H1 (cell line): Measurements from ENCODE around the gene COQ8A. TPM values are rescaled to one million over a fixed set of nuclear protein-coding genes. Genes with fewer than 3 reads are reported as not detected.

Experiments
- CTCF ChIA-PET: fragments of 300-600 bp; sonication (Branson Sonifier 250); formaldehyde crosslinking; loops from one replicate; lab custom pipeline; 2021; ENCODE audit not compliant: partially characterized antibody; lab: Charles Lee
- POLR2A ChIA-PET: fragments of 300-600 bp; sonication (Branson Sonifier 250); formaldehyde crosslinking; loops from one replicate; lab custom pipeline; 2021; ENCODE audit warnings: inconsistent platforms; ENCODE audit not compliant: partially characterized antibody; lab: Charles Lee
- DNase-seq, 2 experiments: peaks; one replicate each; pipeline versions ENCODE4 v3.0.0 to v3.0.0-alpha.2; 2010 to 2022; ENCODE audit warnings: low spot score in 2 of 2, low read depth in 1 of 2, mixed read lengths in 1 of 2
- FAIRE-seq: peaks from 2 replicates; lab custom pipeline; 2011; peaks lifted over from hg19 to GRCh38; lab: Jason Lieb, UNC
- H2AFZ ChIP-seq: 2 replicates; pipeline ENCODE4 v1.8.1; 2012; ENCODE audit warnings: low read length, inconsistent platforms
- H2AK5ac ChIP-seq: 2 replicates; pipeline ENCODE4 v1.6.1; 2013; ENCODE audit warnings: low read depth, low read length
- H2BK120ac ChIP-seq: replicated peaks from 2 replicates; pipeline ENCODE3; 2013; ENCODE audit warnings: low read depth, low read length, inconsistent platforms
- H2BK12ac ChIP-seq: 2 replicates; pipeline ENCODE4 v1.6.1; 2013; ENCODE audit warnings: low read depth, low read length
- H2BK15ac ChIP-seq: 2 replicates; pipeline ENCODE4 v1.6.1; 2013; ENCODE audit warnings: low read length
- H2BK20ac ChIP-seq: 2 replicates; pipeline ENCODE4 v1.6.1; 2013; ENCODE audit warnings: low read length
- H2BK5ac ChIP-seq: 2 replicates; pipeline ENCODE4 v1.6.1; 2013; ENCODE audit warnings: low read depth, low read length
- H3K14ac ChIP-seq: 2 replicates; pipeline ENCODE4 v1.6.1; 2013; ENCODE audit warnings: inconsistent platforms; ENCODE audit not compliant: insufficient read length
- H3K18ac ChIP-seq: 2 replicates; pipeline ENCODE4 v1.6.1; 2013; ENCODE audit warnings: low read length; ENCODE audit errors: extremely low read depth
- H3K23ac ChIP-seq: 2 replicates; pipeline ENCODE4 v1.6.1; 2013; ENCODE audit warnings: inconsistent platforms; ENCODE audit not compliant: insufficient read length
- H3K23me2 ChIP-seq: 2 replicates; pipeline ENCODE4 v1.6.1; 2013; ENCODE audit warnings: low read depth, low read length
- H3K27ac ChIP-seq: 2 replicates; pipeline ENCODE4 v1.6.1; 2011; ENCODE audit warnings: low read depth, low read length, inconsistent platforms
- H3K27me3 ChIP-seq, 4 experiments: replicated peaks in 1 of 4; 1 replicate in 1 of 4; 2 replicates in 3 of 4; pipeline versions ENCODE4 v1.6.1 to v1.8.1; 2011 to 2013; ENCODE audit warnings: low read length in 3 of 4, mild to moderate bottlenecking in 3 of 4, inconsistent platforms in 2 of 4, mixed read lengths in 2 of 4, moderate library complexity in 1 of 4; ENCODE audit not compliant: control insufficient read depth in 3 of 4, insufficient read depth in 3 of 4; ENCODE audit errors: extremely low read depth in 1 of 4
- H3K36me3 ChIP-seq, 4 experiments: 2 replicates each; pipeline versions ENCODE4 v1.6.1 to v1.8.1; 2011 to 2013; ENCODE audit warnings: mild to moderate bottlenecking in 4 of 4, low read length in 3 of 4, moderate library complexity in 2 of 4, control low read depth in 1 of 4, inconsistent platforms in 1 of 4; ENCODE audit not compliant: insufficient read depth in 4 of 4, control insufficient read depth in 2 of 4
- H3K4ac ChIP-seq: replicated peaks from 2 replicates; pipeline ENCODE3; 2013; ENCODE audit warnings: low read length, low read depth, mixed read lengths, inconsistent platforms; ENCODE audit not compliant: insufficient read length
- H3K4me1 ChIP-seq, 4 experiments: replicated peaks in 1 of 4; 1 replicate in 1 of 4; 2 replicates in 3 of 4; pipeline versions ENCODE4 v1.6.1 to v1.8.1; 2011 to 2013; ENCODE audit warnings: low read length in 3 of 4, inconsistent platforms in 2 of 4, mixed read lengths in 1 of 4; ENCODE audit not compliant: insufficient read depth in 4 of 4, control insufficient read depth in 3 of 4
- H3K4me2 ChIP-seq, 2 experiments: 2 replicates each; pipeline versions ENCODE4 v1.6.1 to v1.8.1; 2011 to 2013; ENCODE audit warnings: low read depth in 2 of 2, low read length in 2 of 2, control low read depth in 1 of 2, inconsistent platforms in 1 of 2, mild to moderate bottlenecking in 1 of 2; ENCODE audit not compliant: insufficient read depth in 1 of 2
- H3K4me3 ChIP-seq, 4 experiments: fragments of 200-600, 300-600 bp in 1 of 4; sonication (generic), shearing (Covaris generic), sonication (Bioruptor Twin) in 1 of 4; 2 replicates each; pipeline versions ENCODE4 v1.5.1 to v1.8.1; 2011 to 2016; ENCODE audit warnings: low read length in 4 of 4, low read depth in 3 of 4, control low read depth in 2 of 4, inconsistent platforms in 2 of 4, mild to moderate bottlenecking in 2 of 4, mixed read lengths in 1 of 4, moderate library complexity in 1 of 4; ENCODE audit not compliant: insufficient read depth in 2 of 4; ENCODE audit errors: extremely low read depth in 1 of 4
- H3K56ac ChIP-seq: replicated peaks from 2 replicates; pipeline ENCODE3; 2013; ENCODE audit warnings: low read depth, mild to moderate bottlenecking, mixed read lengths, low read length, inconsistent platforms; ENCODE audit not compliant: insufficient read length
- H3K79me1 ChIP-seq: 2 replicates; pipeline ENCODE4 v1.6.1; 2013; ENCODE audit warnings: low read depth, low read length, control low read depth
- H3K79me2 ChIP-seq, 2 experiments: 2 replicates each; pipeline versions ENCODE4 v1.6.1 to v1.8.1; 2012 to 2013; ENCODE audit warnings: low read length in 2 of 2, mild to moderate bottlenecking in 2 of 2, inconsistent platforms in 1 of 2; ENCODE audit not compliant: insufficient read depth in 2 of 2, control insufficient read depth in 1 of 2
- H3K9ac ChIP-seq, 4 experiments: replicated peaks in 1 of 4; 1 replicate in 1 of 4; 2 replicates in 3 of 4; pipeline versions ENCODE4 v1.6.1 to v1.8.1; 2011 to 2013; ENCODE audit warnings: low read depth in 3 of 4, low read length in 3 of 4, control low read depth in 2 of 4, mild to moderate bottlenecking in 2 of 4, moderate library complexity in 2 of 4, inconsistent platforms in 1 of 4; ENCODE audit errors: extremely low read depth in 1 of 4
- H3K9me3 ChIP-seq, 2 experiments: 2 replicates each; pipeline versions ENCODE4 v1.6.1 to v1.8.1; 2012 to 2013; ENCODE audit warnings: mild to moderate bottlenecking in 2 of 2, moderate library complexity in 2 of 2, control low read depth in 1 of 2, inconsistent platforms in 1 of 2, low read depth in 1 of 2, low read length in 1 of 2, mixed read lengths in 1 of 2; ENCODE audit not compliant: insufficient read depth in 2 of 2
- H4K20me1 ChIP-seq, 2 experiments: replicated peaks in 1 of 2; 2 replicates each; pipeline versions ENCODE3 to v1.8.1; 2011 to 2013; ENCODE audit warnings: inconsistent platforms in 2 of 2, low read length in 2 of 2, mild to moderate bottlenecking in 1 of 2; ENCODE audit not compliant: insufficient read depth in 2 of 2, control insufficient read depth in 1 of 2
- H4K5ac ChIP-seq: 2 replicates; pipeline ENCODE4 v1.6.1; 2013; ENCODE audit warnings: low read length, low read depth, mixed read lengths, inconsistent platforms; ENCODE audit not compliant: insufficient read length
- H4K8ac ChIP-seq: 2 replicates; pipeline ENCODE4 v1.8.0; 2013; ENCODE audit warnings: mild to moderate bottlenecking, moderate library complexity, low read length, inconsistent platforms; ENCODE audit not compliant: insufficient read depth; ENCODE audit errors: extremely low read depth
- H4K91ac ChIP-seq: replicated peaks from 2 replicates; pipeline ENCODE3; 2013; ENCODE audit warnings: low read length, mixed read lengths, inconsistent platforms; ENCODE audit not compliant: insufficient read length
- CBX8 ChIP-seq: fragments of 300-800, 300-1000 bp; sonication (generic); IDR thresholded peaks from 2 replicates; pipeline ENCODE4 v1.7.1; 2016; ENCODE audit warnings: low read depth, low read length, borderline replicate concordance
- CHD2 ChIP-seq: IDR thresholded peaks from 2 replicates; pipeline ENCODE4 v1.6.1; 2012; ENCODE audit warnings: low read length, improper control_type of control experiment
- CTBP2 ChIP-seq: IDR thresholded peaks from 2 replicates; pipeline ENCODE4 v1.7.0; 2011; ENCODE audit warnings: borderline replicate concordance, mild to moderate bottlenecking, moderate library complexity, mixed read lengths, low read length; ENCODE audit not compliant: insufficient read depth, insufficient read length
- EZH2 ChIP-seq: fragments of 200-600 bp; sonication (generic); IDR thresholded peaks from 2 replicates; pipeline ENCODE4 v1.7.1; 2012; ENCODE audit warnings: low read depth, mild to moderate bottlenecking, moderate library complexity, low read length, inconsistent platforms; ENCODE audit not compliant: severe bottlenecking
- PHF8 ChIP-seq: fragments of 200-600 bp; sonication (generic); conservative IDR thresholded peaks from 2 replicates; pipeline ENCODE4 v1.7.1; 2012; ENCODE audit warnings: low read depth, mild to moderate bottlenecking, inconsistent platforms, low read length, moderate library complexity
- SP2 ChIP-seq: IDR thresholded peaks from 2 replicates; pipeline ENCODE4 v1.6.1; 2012; ENCODE audit warnings: mild to moderate bottlenecking, low read length, inconsistent platforms
- YY1 ChIP-seq: IDR thresholded peaks from 2 replicates; pipeline ENCODE4 v1.6.1; 2011; ENCODE audit warnings: low read depth, mild to moderate bottlenecking, low read length
- WGBS, 2 experiments: shearing (Covaris generic) in 1 of 2; methylation state at CpG; one replicate each; pipeline versions ENCODE4 v1.1.6 to v1.1.7; 2013 to 2015; ENCODE audit warnings: low lambda C conversion rate in 2 of 2, mixed read lengths in 2 of 2, inconsistent platforms in 1 of 2, low coverage in 1 of 2, missing lambda C conversion rate in 1 of 2; ENCODE audit not compliant: insufficient replicate concordance in 2 of 2, insufficient coverage in 1 of 2, insufficient read length in 1 of 2; ENCODE audit errors: extremely low coverage in 1 of 2, missing lambda C conversion rate in 1 of 2; 5-methylcytosine and 5-hydroxymethylcytosine counted together
- polyA plus RNA-seq, 7 experiments: library from polyadenylated mRNA; depleted of rRNA in 3 of 7; stranded (reverse) in 5 of 7; unstranded in 2 of 7; fragments of >200 nt in 5 of 7; fragments of 200-250 nt in 2 of 7; gene quantifications; 1 replicate in 5 of 7; 2 replicates in 1 of 7; 4 replicates in 1 of 7; pipeline versions ENCODE4 v1.2.1 to v1.2.3, GENCODE V29; 2011 to 2013; ENCODE audit warnings: missing spikeins in 2 of 7, mixed read lengths in 2 of 7
- total RNA-seq: library from RNA; stranded (reverse); fragmentation: NEBNext Ultra II Directional; extraction: Animal tissue kit (Norgen Biotek cat#: 25700); gene quantifications from 2 replicates; pipeline ENCODE4 v1.2.1, GENCODE V29; 2021

Gene COQ8A
- total and polyA plus RNA-seq, 2 of the 8 experiments (the other 6 are each of a cell fraction or from before 2014, with no cell fraction given): 28.5 to 38.9 TPM

DNA sequence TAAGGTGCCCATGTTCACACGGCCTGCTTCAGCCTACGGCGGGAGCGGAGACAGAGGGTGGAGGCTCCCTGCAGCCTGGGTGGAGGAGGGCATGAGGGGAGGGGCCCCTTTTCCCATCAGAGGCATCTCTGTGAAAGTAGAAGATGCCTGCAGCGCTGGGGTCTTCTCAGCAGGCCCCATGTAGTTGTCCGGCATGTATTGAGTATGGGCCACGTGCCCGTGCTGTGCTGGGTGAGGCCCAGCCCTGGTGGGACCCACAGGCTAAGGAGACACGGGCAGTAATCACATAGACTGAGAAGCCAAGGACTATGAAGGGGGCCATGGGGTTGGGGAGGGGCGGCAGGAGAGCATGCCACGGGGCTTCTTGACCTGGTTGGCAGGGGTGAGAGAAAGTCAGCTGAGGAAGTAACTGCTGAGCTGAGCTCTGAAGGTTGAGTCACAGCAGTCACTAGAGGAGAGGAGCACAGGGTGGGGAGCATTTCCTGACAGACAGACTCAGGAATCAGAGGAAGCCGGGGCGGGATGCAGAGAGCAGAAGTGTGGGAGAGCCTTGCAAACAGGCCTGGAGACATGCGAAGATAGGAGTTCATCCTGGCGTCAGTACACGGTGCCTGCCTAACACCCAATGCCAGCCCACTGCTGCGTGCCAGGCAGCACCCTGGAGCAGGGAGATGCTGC is 48.1 kb upstream of the COQ8A start:
- ChIA-PET POLR2A (no interaction called here), CTCF (no interaction called here)
- no peaks in the 10 kb centered on the region for H3K79me1 ChIP-seq
- H3K4me3 ChIP-seq: no peak overlapping the region
- no peaks in the 10 kb centered on the region for H3K9me3 ChIP-seq
- 88% methylated on average over 17 of the region's 17 CpGs; no CpG with 5 or more reads in 1 of the 2 experiments for WGBS, 2 experiments
- no peak overlapping the region for H2BK20ac ChIP-seq
- no peak overlapping the region for H4K8ac ChIP-seq
- no peak overlapping the region for H3K9ac ChIP-seq
- H2BK120ac ChIP-seq: no peak overlapping the region
- no peak overlapping the region for H2AFZ ChIP-seq
- H4K5ac ChIP-seq: no peak overlapping the region
- H3K56ac ChIP-seq: no peak overlapping the region
- H2BK5ac ChIP-seq: no peak overlapping the region
- no peak overlapping the region for H3K4me2 ChIP-seq
- no peak overlapping the region for H4K91ac ChIP-seq
- no peaks in the 10 kb centered on the region for H3K79me2 ChIP-seq
- H2BK15ac ChIP-seq: no peak overlapping the region
- H3K23ac ChIP-seq: no peak overlapping the region
- no peak overlapping the region for H3K14ac ChIP-seq
- peaks cover 6 to 13% (median 11%) of the 10 kb centered on the region in 4 experiments; a peak in 5 of 8 replicates for H3K36me3 ChIP-seq
- peaks cover 0 to 3% of the 10 kb centered on the region in 2 experiments for H4K20me1 ChIP-seq
- FAIRE-seq (no peak), DNase-seq (no peak)
- no peak overlapping the region for H3K4ac ChIP-seq
- no peaks in the 10 kb centered on the region for H3K27me3 ChIP-seq
- H2AK5ac ChIP-seq: no peak overlapping the region
- H3K18ac ChIP-seq: no peak overlapping the region
- H3K4me1 ChIP-seq: no peaks in the 10 kb centered on the region
- H3K27ac ChIP-seq: no peak overlapping the region
- H3K23me2 ChIP-seq: no peaks in the 10 kb centered on the region
- no peak overlapping the region for H2BK12ac ChIP-seq
- TF ChIP-seq YY1 (no peak), CTBP2 (no peak), CHD2 (no peak), EZH2 (no peak), CBX8 (no peak), SP2 (no peak), PHF8 (no peak)
